Heart right ventricle (tissue), 16 donors: Measurements from ENCODE around the gene DYNC1H1. TPM values are rescaled to one million over a fixed set of nuclear protein-coding genes. Genes with fewer than 3 reads are reported as not detected.
A peak's percentile ranks its signal among the peaks of the same experiment; 100 is the strongest.

Source experiments
- ATAC-seq, 8 donors: fragments of 200-7000 bp; cut with Tn5 transposase; one replicate each; pipeline ENCODE4 v1.9.1; 2020; ENCODE audit warnings: mild to moderate bottlenecking in 8 of 8, moderate library complexity in 8 of 8, moderate number of reproducible peaks in 1 of 8
- DNase-seq, 2 donors: peaks; one replicate each; pipeline ENCODE4 v3.0.0-alpha.2; 2020
- H3K27ac ChIP-seq, 10 donors: fragments of 200-600 bp; sonication (generic) in 2 of 10; one replicate each; pipeline versions ENCODE4 v1.5.0 to v1.8.0; 2020 to 2022; ENCODE audit warnings: mild to moderate bottlenecking in 3 of 10
- H3K27me3 ChIP-seq, 7 donors: fragments of 200-600 bp; one replicate each; pipeline ENCODE4 v1.8.0; 2021 to 2022; ENCODE audit warnings: mild to moderate bottlenecking in 2 of 7
- H3K36me3 ChIP-seq, 9 donors: fragments of 200-600 bp; sonication (generic) in 1 of 9; one replicate each; pipeline versions ENCODE4 v1.5.0 to v1.8.0; 2020 to 2022; ENCODE audit warnings: mild to moderate bottlenecking in 2 of 9
- H3K4me1 ChIP-seq, 9 donors: fragments of 200-600 bp; sonication (generic) in 1 of 9; one replicate each; pipeline versions ENCODE4 v1.5.0 to v1.8.0; 2020 to 2022; ENCODE audit warnings: mild to moderate bottlenecking in 4 of 9
- H3K4me3 ChIP-seq, 10 donors: fragments of 200-600 bp; sonication (generic) in 2 of 10; one replicate each; pipeline versions ENCODE4 v1.5.0 to v1.8.0; 2020 to 2022; ENCODE audit warnings: mild to moderate bottlenecking in 7 of 10, moderate library complexity in 2 of 10
- H3K9me3 ChIP-seq, 11 donors: fragments of 200-600 bp in 10 of 11; sonication (generic) in 2 of 11; one replicate each; pipeline versions ENCODE4 v1.5.0 to v1.8.0; 2013 to 2022; ENCODE audit warnings: mild to moderate bottlenecking in 2 of 11, control low read depth in 1 of 11, moderate library complexity in 1 of 11
- WGBS, 2 donors: extraction: QIAGEN DNeasy Blood & Tissue Kit; methylation state at CpG; one replicate each; pipeline ENCODE4 v1.1.7; 2013; ENCODE audit warnings: inconsistent platforms in 1 of 2; 5-methylcytosine and 5-hydroxymethylcytosine counted together
- intact Hi-C, 10 donors: fragments of 100-400 bp; cut with DNase I; formaldehyde crosslinking; loops; one replicate each; pipeline versions ENCODE4 v1.11.1 to v1.14.2; 2022
- polyA plus RNA-seq, 2 donors: library from polyadenylated mRNA; stranded (reverse); fragments of 200-250 nt; gene quantifications; one replicate each; pipeline ENCODE4 v1.2.3, GENCODE V29; 2013
- total RNA-seq, 10 donors: library from RNA; stranded (reverse); fragmentation: NEBNext Ultra II Directional in 3 of 10; extraction: Animal tissue kit (Norgen Biotek cat#: 25700) in 3 of 10; gene quantifications; one replicate each; pipeline versions ENCODE4 v1.2.1 to v1.2.4, GENCODE V29; 2021 to 2023
- TF ChIP-seq, protein P1 (sequence below), 9 donors: fragments of 200-600 bp; sonication (generic) in 2 of 9; IDR thresholded peaks; one replicate each; pipeline versions ENCODE4 v1.5.0 to v1.8.0; 2021 to 2022; ENCODE audit warnings: antibody characterized with exemption in 9 of 9, mild to moderate bottlenecking in 5 of 9, moderate library complexity in 1 of 9
- donor health status: Arrhythmogenic right ventricular cardiomyopathy.
- donor health status: ischemic (EF 13 %, LVEDD 7.1; RV severe dilation, severe dysfunction).
- donor health status: healthy with polysubstance abuse.
- donor health status: DM: no; HTN: yes; CAD: no.
- donor health status: DM: no; HTN: no; CAD: no.
- donor health status: ischemic (EF 25% LVEDD 6.9; RV normal size, moderate dysfunction).
- donor health status: ischemic (EF 25% LVEDD 5.7; RV mildly dilated, moderate dysfunction).
- donor health status: healthy.
- donor health status: DM: yes; HTN: yes; CAD: no.
- donor health status: Ischemic cardiomyopathy.
- donor health status: ischemic (EF 35%, LVEDD 5.7; RV mildly dilated, moderate dysfunction).
- donor health status: nonischemic (EF 11% LVEDD 7.7; RV severe dilation, severe dysfunction).
- donor health status: DM: yes; HTN: yes; CAD: no.
- donor health status: PGD.
- donor health status: ischemic (EF 29% LVEDD 5.4; RV normal size, mild dysfunction).
- donor health status: nonischemic (EF 23%, LVEDD 6.1; RV moderate dilation, normal function).

DYNC1H1 gene
- total and polyA plus RNA-seq, 12 donors = 173 to 777 (median 618) TPM

DNA sequence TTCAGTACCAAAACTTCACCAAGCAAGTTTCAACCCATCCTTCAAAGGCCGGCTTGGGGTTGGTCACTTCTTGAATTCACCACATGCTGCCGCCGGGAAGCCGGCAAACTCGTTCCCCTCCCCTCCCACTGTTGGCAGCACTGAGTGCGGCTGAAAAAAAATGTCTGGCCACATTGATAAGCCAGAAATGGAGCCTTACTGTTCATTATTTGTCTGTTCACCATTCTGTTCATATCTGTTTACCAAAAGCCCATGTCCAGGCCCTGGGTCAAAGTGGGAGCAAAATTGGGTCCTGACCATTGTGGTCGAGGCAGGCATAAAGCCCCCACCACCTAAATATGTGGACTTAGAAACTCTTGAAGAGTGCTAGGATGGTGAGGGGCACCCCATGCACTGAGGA lies 129.7 kb downstream of the DYNC1H1 start:
- H3K27ac ChIP-seq = no peak overlapping the region
- 42 to 44% methylated on average over 7 of the region's 7 CpGs for WGBS, 2 donors
- H3K36me3 ChIP-seq = no peaks in the 10 kb centered on the region
- ATAC-seq (no peak), DNase-seq (no peak)
- intact Hi-C loops = loop anchor here in 4 of 10 donors (10.0 kb wide), 2 partner anchors 49 to 389 kb away; no protein-coding TSS in a partner anchor
- no peaks in the 10 kb centered on the region for H3K27me3 ChIP-seq
- no peak overlapping the region for H3K4me3 ChIP-seq
- H3K4me1 ChIP-seq = peaks cover 0 to 10% (median 4%) of the 10 kb centered on the region in 9 donors
- TF ChIP-seq, protein P1, sequence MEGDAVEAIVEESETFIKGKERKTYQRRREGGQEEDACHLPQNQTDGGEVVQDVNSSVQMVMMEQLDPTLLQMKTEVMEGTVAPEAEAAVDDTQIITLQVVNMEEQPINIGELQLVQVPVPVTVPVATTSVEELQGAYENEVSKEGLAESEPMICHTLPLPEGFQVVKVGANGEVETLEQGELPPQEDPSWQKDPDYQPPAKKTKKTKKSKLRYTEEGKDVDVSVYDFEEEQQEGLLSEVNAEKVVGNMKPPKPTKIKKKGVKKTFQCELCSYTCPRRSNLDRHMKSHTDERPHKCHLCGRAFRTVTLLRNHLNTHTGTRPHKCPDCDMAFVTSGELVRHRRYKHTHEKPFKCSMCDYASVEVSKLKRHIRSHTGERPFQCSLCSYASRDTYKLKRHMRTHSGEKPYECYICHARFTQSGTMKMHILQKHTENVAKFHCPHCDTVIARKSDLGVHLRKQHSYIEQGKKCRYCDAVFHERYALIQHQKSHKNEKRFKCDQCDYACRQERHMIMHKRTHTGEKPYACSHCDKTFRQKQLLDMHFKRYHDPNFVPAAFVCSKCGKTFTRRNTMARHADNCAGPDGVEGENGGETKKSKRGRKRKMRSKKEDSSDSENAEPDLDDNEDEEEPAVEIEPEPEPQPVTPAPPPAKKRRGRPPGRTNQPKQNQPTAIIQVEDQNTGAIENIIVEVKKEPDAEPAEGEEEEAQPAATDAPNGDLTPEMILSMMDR (IDR thresholded peaks at IDR 0.05) = no peak
- no peaks in the 10 kb centered on the region for H3K9me3 ChIP-seq

DNA sequence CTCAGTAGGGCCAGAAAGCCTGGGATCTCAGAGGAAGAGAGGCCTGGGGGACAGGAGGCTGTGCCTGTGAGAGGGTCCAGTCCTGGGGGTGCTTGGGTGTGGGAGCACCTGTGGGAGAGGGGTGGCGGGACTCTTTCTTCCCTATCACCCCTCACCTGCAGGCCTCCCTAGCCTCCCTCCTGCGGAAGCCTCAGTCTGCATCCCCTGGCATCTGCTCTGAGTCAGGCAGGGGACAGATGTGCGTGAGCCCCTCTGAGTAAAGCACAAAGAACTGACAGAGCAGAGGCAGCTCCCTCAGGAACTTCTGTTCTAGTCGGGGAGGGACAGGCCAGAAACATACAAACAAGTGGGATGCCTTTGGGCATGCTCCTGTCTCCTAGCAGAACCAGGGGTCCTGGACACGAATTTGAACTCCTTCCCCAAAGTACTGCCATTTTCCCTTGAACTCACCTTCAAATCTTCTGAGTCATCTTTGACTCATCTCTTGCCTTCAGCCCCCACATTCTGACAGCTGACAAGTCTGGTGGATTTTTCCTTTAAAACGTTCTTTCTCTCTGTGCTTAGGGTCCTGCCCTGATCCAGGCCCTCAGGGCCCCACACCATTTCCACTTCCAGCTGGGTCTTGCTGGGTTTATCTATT lies 131.0 kb downstream of the DYNC1H1 start:
- Histone ChIP-seq H3K27ac (no peak overlapping the region), H3K9me3 (no peaks in the 10 kb centered on the region), H3K27me3 (no peaks in the 10 kb centered on the region), H3K4me3 (no peak overlapping the region), H3K36me3 (no peaks in the 10 kb centered on the region), H3K4me1 (peaks cover 0 to 10% (median 4%) of the 10 kb centered on the region in 9 donors)
- ATAC-seq (peak in 1 of 8 donors; percentile 5), DNase-seq (no peak)
- TF ChIP-seq, protein P1 (IDR thresholded peaks at IDR 0.05) = no peak
- intact Hi-C loops = loop anchor here in 8 of 10 donors (5.0 to 10.0 kb wide), 6 partner anchors 33 to 391 kb away; partner anchors contain the start of gene DYNC1H1 (in 5 of the 8)
- WGBS, 2 donors = 85 to 92% methylated on average over 6 of the region's 6 CpGs

DNA sequence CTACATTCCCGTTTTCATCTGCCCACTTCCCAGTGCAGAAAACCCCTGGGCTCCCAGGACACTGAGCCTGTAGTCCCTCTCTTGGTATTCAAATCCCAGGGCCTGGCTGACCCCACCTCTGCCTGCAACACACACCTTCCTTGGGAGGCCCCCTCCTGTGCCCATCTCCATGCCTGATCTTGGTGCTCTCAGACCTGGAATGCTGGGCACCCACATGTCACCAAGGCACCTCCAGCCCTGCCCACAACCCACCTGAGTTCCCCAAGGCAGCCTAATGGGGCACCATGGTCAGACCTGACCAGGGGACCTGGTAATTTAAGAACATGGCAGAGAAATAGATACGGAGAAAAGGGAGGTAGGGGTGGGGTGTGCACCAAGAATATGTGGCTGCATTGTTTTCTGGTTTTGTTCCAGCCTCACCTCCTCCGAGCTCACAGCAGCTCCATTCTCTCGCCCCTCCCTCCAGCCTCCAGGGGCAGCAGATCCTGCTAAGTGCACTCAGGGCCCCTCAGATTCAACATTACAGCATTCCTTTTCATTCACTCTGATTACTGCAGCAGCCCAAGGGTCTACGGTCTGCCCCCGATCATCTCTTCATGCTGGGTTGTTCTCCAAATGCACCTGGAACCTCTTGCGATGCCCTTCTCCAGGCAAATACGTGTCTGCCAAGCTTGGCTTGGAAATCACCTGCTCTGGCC lies 131.6 kb downstream of the DYNC1H1 start:
- Histone ChIP-seq H3K36me3 (no peaks in the 10 kb centered on the region), H3K4me1 (peaks cover 0 to 10% (median 4%) of the 10 kb centered on the region in 9 donors), H3K9me3 (no peaks in the 10 kb centered on the region), H3K4me3 (no peak overlapping the region), H3K27me3 (no peaks in the 10 kb centered on the region), H3K27ac (no peak overlapping the region)
- 48 to 53% methylated on average over 8 of the region's 8 CpGs for WGBS, 2 donors
- intact Hi-C loops = loop anchor here (1.0 to 10.0 kb wide), 11 partner anchors 33 to 391 kb away; partner anchors contain the start of gene DYNC1H1 (in 5 of the 10)
- no peak for DNase-seq
- peak in 3 of 8 donors; percentile 14 to 48 (median 19) for ATAC-seq
- TF ChIP-seq, protein P1 (IDR thresholded peaks at IDR 0.05) = no peak

DNA sequence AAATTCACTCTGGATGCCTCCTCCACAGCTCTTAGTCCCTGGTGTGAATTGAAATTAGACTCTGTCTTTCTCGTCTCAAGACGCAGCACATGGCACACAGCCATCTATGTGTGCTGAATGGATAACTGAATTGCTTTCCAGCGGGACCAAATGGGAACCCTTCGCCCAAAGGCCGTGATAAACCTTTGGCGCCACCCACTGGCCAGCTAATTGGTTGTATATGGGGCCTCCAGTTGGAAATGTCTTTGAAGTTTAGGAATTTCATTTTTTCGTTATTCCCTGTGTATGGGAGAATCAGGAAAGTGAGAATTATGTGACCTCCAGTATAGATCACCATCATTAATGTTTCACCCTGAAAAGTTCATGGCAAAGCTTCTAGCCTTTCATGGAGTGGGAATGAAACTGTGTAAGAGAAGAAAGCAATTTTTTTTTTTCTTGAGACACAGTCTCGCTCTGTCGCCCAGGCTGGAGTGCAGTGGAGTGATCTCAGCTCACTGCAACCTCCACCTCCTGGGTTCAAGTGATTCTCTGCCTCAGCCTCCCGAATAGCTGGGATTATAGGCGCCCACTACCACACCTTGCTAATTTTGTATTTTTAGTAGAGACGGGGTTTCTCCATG lies 132.3 kb downstream of the DYNC1H1 start:
- H3K36me3 ChIP-seq = no peaks in the 10 kb centered on the region
- H3K27ac ChIP-seq = no peak overlapping the region
- WGBS, 2 donors = 31 to 36% methylated on average over 12 of the region's 12 CpGs
- H3K27me3 ChIP-seq = no peaks in the 10 kb centered on the region
- TF ChIP-seq, protein P1 (IDR thresholded peaks at IDR 0.05) = peak; percentile 75 to 90 (median 88)
- H3K9me3 ChIP-seq = no peaks in the 10 kb centered on the region
- DNase-seq = peak; percentile 83 to 87
- H3K4me3 ChIP-seq = no peak overlapping the region
- ATAC-seq = peak; percentile 68 to 95 (median 90)
- peaks cover 0 to 10% (median 4%) of the 10 kb centered on the region in 9 donors for H3K4me1 ChIP-seq
- intact Hi-C loops = loop anchor here (1.0 to 10.0 kb wide), 11 partner anchors 33 to 392 kb away; partner anchors contain the start of gene DYNC1H1 (in 5 of the 10)
